H9 (cell line): ENCODE data around the gene FHIT. TPM values are rescaled to one million over a fixed set of nuclear protein-coding genes. Genes with fewer than 3 reads are reported as not detected.

Experiments used
- DNase-seq: peaks from one replicate; pipeline ENCODE4 v3.0.0-alpha.2; 2017
- H2AFZ ChIP-seq: one replicate; pipeline ENCODE4 v1.6.1; 2013; ENCODE audit warnings: mild to moderate bottlenecking, low read length, control low read depth, moderate library complexity
- H2AK5ac ChIP-seq: 2 replicates; pipeline ENCODE4 v1.6.1; 2013; ENCODE audit warnings: low read length, control low read depth, mixed read lengths; ENCODE audit not compliant: insufficient read length
- H2BK120ac ChIP-seq: one replicate; pipeline ENCODE4 v1.6.1; 2013; ENCODE audit warnings: low read depth, mild to moderate bottlenecking, low read length, control low read depth, inconsistent platforms; ENCODE audit not compliant: poor library complexity, severe bottlenecking
- H2BK12ac ChIP-seq: 2 replicates; pipeline ENCODE4 v1.6.1; 2013; ENCODE audit warnings: low read length, control low read depth, mixed read lengths, low read depth; ENCODE audit not compliant: insufficient read length
- H2BK15ac ChIP-seq: 2 replicates; pipeline ENCODE4 v1.6.1; 2013; ENCODE audit warnings: low read depth, low read length, control low read depth
- H2BK20ac ChIP-seq: one replicate; pipeline ENCODE4 v1.6.1; 2013; ENCODE audit warnings: low read depth, mild to moderate bottlenecking, low read length, control low read depth, inconsistent platforms; ENCODE audit not compliant: poor library complexity, severe bottlenecking
- H2BK5ac ChIP-seq: 2 replicates; pipeline ENCODE4 v1.6.1; 2013; ENCODE audit warnings: low read length, control low read depth, mixed read lengths; ENCODE audit not compliant: insufficient read length
- H3K14ac ChIP-seq: 2 replicates; pipeline ENCODE4 v1.6.1; 2013; ENCODE audit warnings: low read length, control low read depth; ENCODE audit not compliant: insufficient read depth
- H3K18ac ChIP-seq: 2 replicates; pipeline ENCODE4 v1.6.1; 2013; ENCODE audit warnings: low read depth, mild to moderate bottlenecking, mixed read lengths, low read length, control low read depth; ENCODE audit not compliant: insufficient read length
- H3K23ac ChIP-seq: 2 replicates; pipeline ENCODE4 v1.6.1; 2013; ENCODE audit warnings: low read length, control low read depth, mixed read lengths, low read depth; ENCODE audit not compliant: insufficient read length
- H3K23me2 ChIP-seq: 2 replicates; pipeline ENCODE4 v1.6.1; 2013; ENCODE audit warnings: low read depth, mild to moderate bottlenecking, mixed read lengths, low read length, control low read depth; ENCODE audit not compliant: insufficient read length, poor library complexity, severe bottlenecking
- H3K27ac ChIP-seq: 2 replicates; pipeline ENCODE4 v1.5.1; 2013; ENCODE audit warnings: low read length, control low read depth, mixed read lengths, low read depth; ENCODE audit not compliant: insufficient read length
- H3K27me3 ChIP-seq: 2 replicates; pipeline ENCODE4 v1.6.1; 2013; ENCODE audit warnings: low read length, control low read depth, inconsistent platforms; ENCODE audit not compliant: insufficient read depth
- H3K4ac ChIP-seq: 2 replicates; pipeline ENCODE4 v1.6.1; 2013; ENCODE audit warnings: low read depth, mild to moderate bottlenecking, control low read depth, inconsistent platforms, low read length, moderate library complexity
- H3K4me1 ChIP-seq: 2 replicates; pipeline ENCODE4 v1.6.1; 2013; ENCODE audit warnings: low read length, control low read depth, inconsistent platforms; ENCODE audit not compliant: insufficient read depth
- H3K4me2 ChIP-seq: 2 replicates; pipeline ENCODE4 v1.6.1; 2013; ENCODE audit warnings: low read length, control low read depth, mixed read lengths; ENCODE audit not compliant: insufficient read length, insufficient read depth
- H3K56ac ChIP-seq: 2 replicates; pipeline ENCODE4 v1.6.1; 2013; ENCODE audit warnings: low read depth, mild to moderate bottlenecking, mixed read lengths, low read length, control low read depth; ENCODE audit not compliant: insufficient read length
- H3K79me1 ChIP-seq: 2 replicates; pipeline ENCODE4 v1.6.1; 2013; ENCODE audit warnings: low read depth, mild to moderate bottlenecking, moderate library complexity, low read length, control low read depth, inconsistent platforms; ENCODE audit not compliant: insufficient read depth, poor library complexity, severe bottlenecking
- H3K79me2 ChIP-seq: 2 replicates; pipeline ENCODE4 v1.6.1; 2013; ENCODE audit warnings: low read length, control low read depth, inconsistent platforms; ENCODE audit not compliant: insufficient read depth
- H3K9ac ChIP-seq: 2 replicates; pipeline ENCODE4 v1.6.1; 2013; ENCODE audit warnings: low read length, control low read depth, mixed read lengths; ENCODE audit not compliant: insufficient read length; ENCODE audit errors: extremely low read depth
- H3K9me3 ChIP-seq: one replicate; pipeline ENCODE4 v1.6.1; 2013; ENCODE audit warnings: low read depth, low read length, inconsistent platforms; ENCODE audit not compliant: control insufficient read depth
- H3T11ph ChIP-seq: one replicate; pipeline ENCODE4 v1.6.1; 2013; ENCODE audit warnings: mild to moderate bottlenecking, low read length, control low read depth, inconsistent platforms
- H4K20me1 ChIP-seq: one replicate; pipeline ENCODE4 v1.6.1; 2013; ENCODE audit not compliant: control insufficient read depth, insufficient read length, insufficient read depth
- H4K5ac ChIP-seq: 2 replicates; pipeline ENCODE4 v1.6.1; 2013; ENCODE audit warnings: low read depth, mild to moderate bottlenecking, mixed read lengths, low read length, control low read depth; ENCODE audit not compliant: insufficient read length
- H4K8ac ChIP-seq: replicated peaks from 2 replicates; pipeline ENCODE4 v1.6.1; 2013; ENCODE audit warnings: low read length, control low read depth, mixed read lengths, low read depth; ENCODE audit not compliant: insufficient read length
- H4K91ac ChIP-seq: 2 replicates; pipeline ENCODE4 v1.6.1; 2013; ENCODE audit warnings: low read depth, mild to moderate bottlenecking, moderate library complexity, mixed read lengths, low read length, control low read depth; ENCODE audit not compliant: insufficient read length
- H3K27ac Mint-ChIP-seq, 3 experiments: 2 replicates in 2 of 3; 3 replicates in 1 of 3; pipeline ENCODE4 v1.8.0; 2020 to 2021; ENCODE audit warnings: mixed read lengths in 3 of 3, mild to moderate bottlenecking in 1 of 3, moderate library complexity in 1 of 3
- H3K27me3 Mint-ChIP-seq: 2 replicates; pipeline ENCODE4 v1.8.0; 2021; ENCODE audit warnings: low read depth, mild to moderate bottlenecking, moderate library complexity, mixed read lengths
- H3K36me3 Mint-ChIP-seq, 3 experiments: 2 replicates in 2 of 3; 3 replicates in 1 of 3; pipeline ENCODE4 v1.8.0; 2020 to 2021; ENCODE audit warnings: low read depth in 3 of 3, mixed read lengths in 3 of 3; ENCODE audit not compliant: insufficient read depth in 1 of 3
- H3K4me1 Mint-ChIP-seq, 2 experiments: 2 replicates each; pipeline ENCODE4 v1.8.0; 2020; ENCODE audit warnings: mixed read lengths in 2 of 2
- H3K4me3 Mint-ChIP-seq, 2 experiments: 2 replicates in 1 of 2; 3 replicates in 1 of 2; pipeline ENCODE4 v1.8.0; 2020 to 2021; ENCODE audit warnings: mild to moderate bottlenecking in 2 of 2, mixed read lengths in 2 of 2, moderate library complexity in 1 of 2
- H3K9me3 Mint-ChIP-seq, 2 experiments: 2 replicates in 1 of 2; 3 replicates in 1 of 2; pipeline ENCODE4 v1.8.0; 2020; ENCODE audit warnings: mild to moderate bottlenecking in 2 of 2, mixed read lengths in 2 of 2, moderate library complexity in 1 of 2
- WGBS: extraction: QIAGEN DNeasy Blood & Tissue Kit; methylation state at CpG from one replicate; pipeline ENCODE4 v1.1.7; 2013; ENCODE audit warnings: missing lambda C conversion rate, low lambda C conversion rate, mixed read lengths; ENCODE audit not compliant: insufficient read length; ENCODE audit errors: extremely low coverage; 5-methylcytosine and 5-hydroxymethylcytosine counted together
- total RNA-seq: library from RNA; stranded (reverse); gene quantifications from 2 replicates; pipeline ENCODE4 v1.2.1, GENCODE V29; 2021
- TF ChIP-seq, protein P1 (sequence below): fragments of 200-600 bp; sonication (generic); conservative IDR thresholded peaks from 3 replicates; pipeline ENCODE4 v1.8.0; 2021; ENCODE audit warnings: antibody characterized with exemption, mild to moderate bottlenecking

The FHIT gene
- total RNA-seq, 1 experiment from 2014 or later, result 3.0 TPM

DNA sequence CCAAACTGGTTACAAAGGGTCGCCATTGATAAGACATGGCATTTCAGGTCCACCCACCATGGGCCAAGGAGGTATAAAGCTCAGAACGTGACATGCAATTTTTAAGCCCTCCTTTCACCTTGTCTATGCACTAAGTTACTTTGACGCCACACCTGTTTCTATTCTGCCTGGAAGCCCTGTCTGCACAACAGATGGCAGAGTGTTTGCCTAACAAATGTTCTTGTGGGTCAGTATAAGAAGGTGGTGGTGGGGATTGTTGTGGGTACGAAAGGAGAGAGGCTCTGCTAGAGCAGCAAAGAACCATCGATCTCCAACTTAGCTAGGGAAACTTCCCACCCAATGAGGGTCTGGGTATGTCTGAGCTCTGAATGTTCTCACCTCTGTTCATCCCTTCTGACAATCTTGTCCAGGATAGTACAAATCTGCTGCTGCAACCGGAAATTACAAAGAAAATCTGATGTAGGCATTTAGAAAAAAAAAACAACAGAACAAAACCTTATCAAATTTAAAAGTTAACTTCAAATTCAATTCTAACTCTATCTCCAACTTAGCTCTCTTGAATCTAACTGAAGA lies 1256.4 kb downstream of the FHIT start:
- H2BK20ac ChIP-seq, result no peak overlapping the region
- no peak overlapping the region for H3K23ac ChIP-seq
- no peak overlapping the region for H3K56ac ChIP-seq
- no peak overlapping the region for H2BK5ac ChIP-seq
- DNase-seq, result no peak
- no peak overlapping the region for H3K9ac ChIP-seq
- no peaks in the 10 kb centered on the region for H3K36me3 Mint-ChIP-seq
- no CpG with 5 or more reads among the region's 6 CpGs for WGBS
- no peak overlapping the region for H2BK12ac ChIP-seq
- H2BK15ac ChIP-seq, result no peak overlapping the region
- no peak overlapping the region for H3K18ac ChIP-seq
- TF ChIP-seq, protein P1, sequence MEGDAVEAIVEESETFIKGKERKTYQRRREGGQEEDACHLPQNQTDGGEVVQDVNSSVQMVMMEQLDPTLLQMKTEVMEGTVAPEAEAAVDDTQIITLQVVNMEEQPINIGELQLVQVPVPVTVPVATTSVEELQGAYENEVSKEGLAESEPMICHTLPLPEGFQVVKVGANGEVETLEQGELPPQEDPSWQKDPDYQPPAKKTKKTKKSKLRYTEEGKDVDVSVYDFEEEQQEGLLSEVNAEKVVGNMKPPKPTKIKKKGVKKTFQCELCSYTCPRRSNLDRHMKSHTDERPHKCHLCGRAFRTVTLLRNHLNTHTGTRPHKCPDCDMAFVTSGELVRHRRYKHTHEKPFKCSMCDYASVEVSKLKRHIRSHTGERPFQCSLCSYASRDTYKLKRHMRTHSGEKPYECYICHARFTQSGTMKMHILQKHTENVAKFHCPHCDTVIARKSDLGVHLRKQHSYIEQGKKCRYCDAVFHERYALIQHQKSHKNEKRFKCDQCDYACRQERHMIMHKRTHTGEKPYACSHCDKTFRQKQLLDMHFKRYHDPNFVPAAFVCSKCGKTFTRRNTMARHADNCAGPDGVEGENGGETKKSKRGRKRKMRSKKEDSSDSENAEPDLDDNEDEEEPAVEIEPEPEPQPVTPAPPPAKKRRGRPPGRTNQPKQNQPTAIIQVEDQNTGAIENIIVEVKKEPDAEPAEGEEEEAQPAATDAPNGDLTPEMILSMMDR, result no peak
- H4K8ac ChIP-seq, result no peak overlapping the region
- no peak overlapping the region for H2BK120ac ChIP-seq
- H3K14ac ChIP-seq, result no peak overlapping the region
- no peaks in the 10 kb centered on the region for H3K27me3 Mint-ChIP-seq
- no peaks in the 10 kb centered on the region for H3K79me1 ChIP-seq
- H3T11ph ChIP-seq, result no peak overlapping the region
- no peak overlapping the region for H3K27ac ChIP-seq
- no peaks in the 10 kb centered on the region for H3K9me3 ChIP-seq
- H2AK5ac ChIP-seq, result no peak overlapping the region
- H3K9me3 Mint-ChIP-seq, result no peaks in the 10 kb centered on the region
- no peaks in the 10 kb centered on the region; the same call in 1 of the 2 replicates for H3K4me1 ChIP-seq
- H4K20me1 ChIP-seq, result no peaks in the 10 kb centered on the region
- no peaks in the 10 kb centered on the region for H3K27me3 ChIP-seq
- H3K4me1 Mint-ChIP-seq, result peaks cover 21% of the 10 kb centered on the region in 2 experiments
- H4K91ac ChIP-seq, result no peak overlapping the region
- H3K79me2 ChIP-seq, result no peaks in the 10 kb centered on the region
- no peak overlapping the region for H4K5ac ChIP-seq
- no peak overlapping the region for H3K4ac ChIP-seq
- H3K23me2 ChIP-seq, result no peaks in the 10 kb centered on the region
- no peak overlapping the region; a peak in 1 of 7 replicates for H3K27ac Mint-ChIP-seq
- H3K4me3 Mint-ChIP-seq, result no peak overlapping the region
- H2AFZ ChIP-seq, result no peak overlapping the region
- no peak overlapping the region for H3K4me2 ChIP-seq
